ENCODE measurements around the gene PACS1.

PACS1 gene

DNA sequence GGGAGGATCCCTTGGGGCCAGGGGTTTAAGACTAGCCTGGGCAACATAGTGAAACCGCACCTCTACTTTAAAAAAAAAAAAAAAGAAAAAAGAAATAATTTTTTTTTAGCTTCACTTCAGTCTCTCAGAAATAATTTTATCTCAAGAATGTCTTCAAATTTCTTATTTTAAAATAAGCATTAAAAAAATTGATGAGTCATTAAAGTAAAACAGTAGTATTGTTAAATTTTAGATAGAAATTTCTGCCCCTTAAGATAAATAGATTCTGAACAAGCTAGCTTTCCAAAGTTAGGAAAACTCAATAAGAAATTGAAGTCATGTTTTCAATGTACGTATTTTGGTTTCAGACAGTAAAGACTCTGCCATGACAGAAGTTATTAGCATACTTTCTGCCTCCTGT is 7.7 kb upstream of the PACS1 start:
- peaks cover 59% of the 10 kb centered on the region for H3K4me1 Mint-ChIP-seq (ENCODE audit: low read depth)
- H3K36me3 Mint-ChIP-seq (ENCODE audit: low read depth) = peaks cover 89% of the 10 kb centered on the region

DNA sequence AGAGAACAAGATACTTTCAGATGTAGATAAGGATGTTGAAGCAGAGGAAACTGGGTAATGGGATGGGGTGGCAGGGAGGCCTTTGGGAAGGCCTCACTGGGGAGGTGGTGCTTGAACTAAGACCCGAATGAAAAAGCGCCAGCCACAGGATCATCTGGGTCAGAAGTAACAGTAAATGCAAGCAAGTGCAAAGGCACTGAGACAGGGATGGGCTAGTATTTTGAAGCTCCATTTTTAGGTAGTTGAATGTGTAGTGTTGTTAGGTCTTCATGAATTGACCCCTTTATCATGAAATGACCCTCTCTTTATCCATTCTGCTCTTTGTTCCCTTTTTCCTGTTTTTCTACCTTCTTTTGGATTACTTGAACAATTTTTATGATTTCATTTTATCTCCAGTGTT is 6.2 kb upstream of the PACS1 start:
- Mint-ChIP-seq H3K27ac (peak overlapping the region; percentile 50), H3K36me3 (ENCODE audit: low read depth) (peaks cover 93% of the 10 kb centered on the region), H3K4me1 (ENCODE audit: low read depth) (peaks cover 70% of the 10 kb centered on the region)

More for the DNA sequence above, 7.7 kb upstream of the PACS1 start:
- Mint-ChIP-seq H3K9me3 (no peaks in the 10 kb centered on the region), H3K27me3 (no peaks in the 10 kb centered on the region), H3K27ac (peak overlapping the region; percentile 42), H3K4me3 (no peak overlapping the region)

DNA sequence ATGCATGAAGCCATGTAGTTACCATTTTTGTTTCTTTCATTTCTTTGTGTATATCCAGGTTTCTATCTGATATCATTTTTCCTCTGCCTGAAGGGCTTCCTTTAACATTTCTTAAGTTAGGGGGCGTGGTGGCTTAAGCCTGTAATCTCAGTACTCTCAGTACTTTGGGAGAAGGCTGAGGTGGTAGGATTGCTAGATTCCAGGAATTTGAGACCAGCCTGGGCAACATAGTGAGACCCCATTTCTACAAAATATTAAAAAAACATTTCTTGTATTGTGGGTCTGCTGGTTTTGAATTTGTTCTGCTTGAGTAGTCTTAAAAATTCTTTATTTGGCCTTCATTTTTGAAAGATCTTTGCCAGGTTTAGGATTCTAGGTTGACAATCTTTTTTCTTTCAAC is 5.5 kb upstream of the PACS1 start:
- H3K4me3 Mint-ChIP-seq = no peak overlapping the region
- H3K9me3 Mint-ChIP-seq = no peaks in the 10 kb centered on the region

More for the DNA sequence above, 6.2 kb upstream of the PACS1 start:
- Mint-ChIP-seq H3K4me3 (no peak overlapping the region), H3K9me3 (no peaks in the 10 kb centered on the region), H3K27me3 (no peaks in the 10 kb centered on the region)

DNA sequence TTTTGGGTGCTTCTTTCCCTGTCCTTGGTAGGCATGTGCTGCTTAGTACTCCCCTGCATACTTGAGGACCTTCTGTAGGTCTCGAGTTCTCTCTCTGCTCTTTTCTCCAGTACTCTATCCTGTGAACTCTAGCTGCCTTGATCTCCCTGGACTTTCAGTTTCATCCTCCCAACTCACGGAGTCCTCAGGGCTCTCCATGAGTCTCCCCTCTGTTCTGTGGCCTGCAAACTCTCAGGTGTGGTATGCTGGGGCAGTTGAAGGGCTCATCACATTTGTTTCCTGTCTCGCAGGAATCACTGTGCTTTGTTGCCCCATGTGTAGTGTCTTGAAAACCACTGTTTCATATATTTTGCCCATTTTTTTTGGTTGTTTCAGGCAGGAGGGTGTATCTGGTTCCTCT is 3.3 kb upstream of the PACS1 start:
- Mint-ChIP-seq H3K27ac (peak overlapping the region; percentile 95), H3K4me1 (ENCODE audit: low read depth) (peaks cover 66% of the 10 kb centered on the region), H3K36me3 (ENCODE audit: low read depth) (peaks cover 70% of the 10 kb centered on the region), H3K27me3 (no peaks in the 10 kb centered on the region), H3K9me3 (no peaks in the 10 kb centered on the region), H3K4me3 (no peak overlapping the region)

More for the DNA sequence above, 5.5 kb upstream of the PACS1 start:
- Mint-ChIP-seq H3K4me1 (ENCODE audit: low read depth) (peaks cover 76% of the 10 kb centered on the region), H3K27me3 (no peaks in the 10 kb centered on the region), H3K27ac (no peak overlapping the region), H3K36me3 (ENCODE audit: low read depth) (peaks cover 91% of the 10 kb centered on the region)

- Mint-ChIP-seq H3K9me3 (no peaks in the 10 kb centered on the region), H3K4me3 (no peak overlapping the region), H3K36me3 (ENCODE audit: low read depth) (peaks cover 72% of the 10 kb centered on the region), H3K27me3 (no peaks in the 10 kb centered on the region), H3K4me1 (ENCODE audit: low read depth) (peaks cover 72% of the 10 kb centered on the region), H3K27ac (peak overlapping the region; percentile 95)
Measured at GRCh38 chr11:66067640-66068039, 2.4 kb upstream of the PACS1 start.

DNA sequence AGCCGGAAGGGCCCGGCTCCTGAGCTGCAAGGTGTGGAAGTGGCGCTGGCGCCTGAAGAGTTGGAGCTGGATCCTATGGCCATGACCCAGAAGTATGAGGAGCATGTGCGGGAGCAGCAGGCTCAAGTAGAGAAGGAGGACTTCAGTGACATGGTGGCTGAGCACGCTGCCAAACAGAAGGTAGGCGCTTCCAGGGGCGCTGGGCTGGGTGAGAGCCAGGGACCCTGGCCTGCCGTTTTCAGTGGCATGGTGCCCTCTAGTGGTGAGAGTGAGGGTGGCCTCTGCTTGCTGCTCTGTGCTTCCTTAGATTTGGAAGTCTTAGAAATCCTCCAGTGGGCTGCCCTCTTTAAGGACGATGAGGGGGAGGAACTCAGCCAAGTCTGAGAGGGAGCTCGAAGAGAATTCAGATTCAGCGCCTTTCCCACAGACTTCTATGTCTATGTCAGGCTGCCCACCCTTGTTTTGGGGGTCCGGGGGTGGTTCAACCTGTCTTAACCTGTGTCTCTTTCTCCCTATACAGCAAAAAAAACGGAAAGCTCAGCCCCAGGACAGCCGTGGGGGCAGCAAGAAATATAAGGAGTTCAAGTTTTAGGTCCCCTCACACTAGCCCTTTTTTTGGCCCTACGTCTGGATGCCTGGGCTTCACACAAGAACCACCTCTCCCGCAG is 1.8 kb upstream of the PACS1 start:
- Mint-ChIP-seq H3K36me3 (ENCODE audit: low read depth) (peaks cover 72% of the 10 kb centered on the region), H3K27me3 (no peaks in the 10 kb centered on the region), H3K4me1 (ENCODE audit: low read depth) (peaks cover 76% of the 10 kb centered on the region), H3K9me3 (no peaks in the 10 kb centered on the region), H3K27ac (peak overlapping the region; percentile 95), H3K4me3 (peak overlapping the region; percentile 73)

- peaks cover 71% of the 10 kb centered on the region for H3K4me1 Mint-ChIP-seq (ENCODE audit: low read depth)
- no peaks in the 10 kb centered on the region for H3K9me3 Mint-ChIP-seq
- H3K27ac Mint-ChIP-seq = peak overlapping the region; percentile 95
- H3K4me3 Mint-ChIP-seq = peak overlapping the region; percentile 73
- no peaks in the 10 kb centered on the region for H3K27me3 Mint-ChIP-seq
- peaks cover 71% of the 10 kb centered on the region for H3K36me3 Mint-ChIP-seq (ENCODE audit: low read depth)
Measured at GRCh38 chr11:66068923-66069714, 953 bp upstream of the PACS1 start.

GRCh38 chr11:66070604-66071380 is 720 bp downstream of the PACS1 start:
- Mint-ChIP-seq H3K4me3 (peak overlapping the region; percentile 90), H3K9me3 (no peaks in the 10 kb centered on the region), H3K4me1 (ENCODE audit: low read depth) (peaks cover 69% of the 10 kb centered on the region), H3K27me3 (no peaks in the 10 kb centered on the region), H3K36me3 (ENCODE audit: low read depth) (peaks cover 63% of the 10 kb centered on the region), H3K27ac (peak overlapping the region; percentile 87)

- peaks cover 68% of the 10 kb centered on the region for H3K4me1 Mint-ChIP-seq (ENCODE audit: low read depth)
- no peaks in the 10 kb centered on the region for H3K9me3 Mint-ChIP-seq
- no peaks in the 10 kb centered on the region for H3K27me3 Mint-ChIP-seq
- peak overlapping the region; percentile 90 for H3K4me3 Mint-ChIP-seq
- peaks cover 61% of the 10 kb centered on the region for H3K36me3 Mint-ChIP-seq (ENCODE audit: low read depth)
- H3K27ac Mint-ChIP-seq = peak overlapping the region; percentile 87
Measured at GRCh38 chr11:66071381-66071801, 1.3 kb downstream of the PACS1 start.

- peaks cover 68% of the 10 kb centered on the region for H3K4me1 Mint-ChIP-seq (ENCODE audit: low read depth)
- H3K9me3 Mint-ChIP-seq = no peaks in the 10 kb centered on the region
- H3K36me3 Mint-ChIP-seq (ENCODE audit: low read depth) = peaks cover 60% of the 10 kb centered on the region
- H3K27ac Mint-ChIP-seq = peak overlapping the region; percentile 87
- H3K27me3 Mint-ChIP-seq = no peaks in the 10 kb centered on the region
- peak overlapping the region; percentile 90 for H3K4me3 Mint-ChIP-seq
Measured at GRCh38 chr11:66072081-66072480, 2.0 kb downstream of the PACS1 start.

- H3K4me1 Mint-ChIP-seq (ENCODE audit: low read depth) = peaks cover 68% of the 10 kb centered on the region
- H3K9me3 Mint-ChIP-seq = no peaks in the 10 kb centered on the region
- H3K36me3 Mint-ChIP-seq (ENCODE audit: low read depth) = peaks cover 60% of the 10 kb centered on the region
- peak overlapping the region; percentile 87 for H3K27ac Mint-ChIP-seq
- H3K4me3 Mint-ChIP-seq = peak overlapping the region; percentile 90
- H3K27me3 Mint-ChIP-seq = no peaks in the 10 kb centered on the region
Measured at GRCh38 chr11:66072518-66072917, 2.4 kb downstream of the PACS1 start.

GRCh38 chr11:66073669-66074068 is 3.6 kb downstream of the PACS1 start:
- no peaks in the 10 kb centered on the region for H3K27me3 Mint-ChIP-seq
- H3K4me1 Mint-ChIP-seq (ENCODE audit: low read depth) = peaks cover 68% of the 10 kb centered on the region
- no peaks in the 10 kb centered on the region for H3K9me3 Mint-ChIP-seq
- H3K27ac Mint-ChIP-seq = no peak overlapping the region
- H3K36me3 Mint-ChIP-seq (ENCODE audit: low read depth) = peaks cover 58% of the 10 kb centered on the region
- H3K4me3 Mint-ChIP-seq = no peak overlapping the region

DNA sequence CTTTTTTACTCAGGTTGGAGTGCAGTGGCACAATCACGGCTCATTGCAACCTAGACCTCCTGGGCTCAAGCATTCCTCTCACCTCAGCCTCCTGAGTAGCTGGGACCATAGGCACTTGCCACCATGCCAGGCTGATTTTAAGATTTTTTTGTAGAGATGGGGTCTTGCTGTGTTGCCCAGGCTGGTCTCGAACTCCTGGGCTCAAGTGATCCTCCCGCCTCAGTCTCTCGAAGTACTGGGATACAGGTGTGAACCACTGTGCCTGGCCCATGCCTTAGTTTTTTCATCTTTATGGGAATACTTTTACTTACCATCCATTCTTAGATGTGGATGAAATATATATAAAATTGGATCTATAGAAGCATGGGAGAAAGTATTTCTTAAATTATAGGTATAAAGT is 5.2 kb downstream of the PACS1 start:
- H3K4me1 Mint-ChIP-seq (ENCODE audit: low read depth) = peaks cover 74% of the 10 kb centered on the region
- H3K27ac Mint-ChIP-seq = no peak overlapping the region
- H3K27me3 Mint-ChIP-seq = no peaks in the 10 kb centered on the region
- H3K4me3 Mint-ChIP-seq = no peak overlapping the region
- no peaks in the 10 kb centered on the region for H3K9me3 Mint-ChIP-seq
- peaks cover 65% of the 10 kb centered on the region for H3K36me3 Mint-ChIP-seq (ENCODE audit: low read depth)

DNA sequence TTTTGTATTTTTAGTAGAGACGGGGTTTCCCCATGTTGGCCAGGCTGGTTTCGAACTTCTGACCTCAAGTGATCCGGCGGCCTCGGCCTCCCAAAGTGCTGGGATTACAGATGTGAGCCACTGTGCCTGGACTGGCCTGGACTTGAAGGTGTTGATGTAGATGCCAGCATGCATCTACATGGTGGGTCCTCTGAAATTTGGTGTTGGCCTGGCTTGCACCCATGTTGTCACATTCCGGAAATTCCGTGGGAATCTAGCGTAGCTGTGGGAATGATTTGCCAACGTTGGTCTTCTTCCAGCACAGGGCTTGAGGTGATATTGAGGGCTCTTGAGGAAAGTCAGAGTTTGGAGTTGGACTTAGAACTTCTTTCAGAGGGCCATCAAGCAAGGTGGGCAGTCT is 6.5 kb downstream of the PACS1 start:
- Mint-ChIP-seq H3K4me3 (no peak overlapping the region), H3K9me3 (no peaks in the 10 kb centered on the region), H3K36me3 (ENCODE audit: low read depth) (peaks cover 68% of the 10 kb centered on the region), H3K27ac (peak overlapping the region; percentile 12), H3K4me1 (ENCODE audit: low read depth) (peaks cover 82% of the 10 kb centered on the region), H3K27me3 (no peaks in the 10 kb centered on the region)

DNA sequence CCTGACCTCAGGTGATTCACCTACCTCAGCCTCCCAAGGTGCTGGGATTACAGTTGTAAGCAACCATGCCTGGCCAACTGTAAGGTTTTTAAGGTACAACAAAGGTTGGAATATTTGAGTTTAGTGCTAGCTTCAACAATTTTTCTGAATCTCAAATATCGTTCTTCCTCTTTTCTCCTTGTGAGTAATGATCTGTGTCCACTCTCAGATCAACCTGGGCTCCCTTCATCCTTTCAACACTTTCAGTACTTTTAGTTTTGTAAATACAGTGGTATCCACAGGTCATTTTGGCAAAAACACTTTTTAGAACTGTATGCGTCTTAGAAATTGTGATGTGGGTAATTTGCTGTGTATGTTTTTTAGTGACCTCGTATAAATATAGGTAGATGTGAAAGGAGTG is 7.9 kb downstream of the PACS1 start:
- no peaks in the 10 kb centered on the region for H3K27me3 Mint-ChIP-seq
- H3K36me3 Mint-ChIP-seq (ENCODE audit: low read depth) = peaks cover 63% of the 10 kb centered on the region
- H3K9me3 Mint-ChIP-seq = no peaks in the 10 kb centered on the region
- H3K4me3 Mint-ChIP-seq = no peak overlapping the region
- H3K27ac Mint-ChIP-seq = peak overlapping the region; percentile 95
- peaks cover 78% of the 10 kb centered on the region for H3K4me1 Mint-ChIP-seq (ENCODE audit: low read depth)

All from stimulated activated naive CD8-positive, alpha-beta T cell treated with anti-CD3 and anti-CD28 coated beads, Interleukin-15, Interleukin-2, amounts not matched to agents 100 ng/mL and 50 ng/mL, for 24 hours (primary cell).